IMR-90 (cell line): ENCODE data around the gene GAREM1. TPM values are rescaled to one million over a fixed set of nuclear protein-coding genes. Genes with fewer than 3 reads are reported as not detected.

Experiments
- ATAC-seq: fragments of 200-7000 bp; cut with Tn5 transposase; 2 replicates; pipeline ENCODE4 v1.9.1; 2020; ENCODE audit warnings: low read depth, mild to moderate bottlenecking, moderate library complexity
- BruUV-seq: library from RNA; stranded (reverse); fragments of 400-500 nt; replicated peaks from 2 replicates; lab custom pipeline; 2021; lab: Mats Ljungman, UMichigan
- CTCF ChIA-PET: fragments of 300-600 bp; formaldehyde crosslinking; extraction: SDS; loops from one replicate; lab custom pipeline; 2021; ENCODE audit warnings: antibody characterized with exemption; lab: Yijun Ruan, JAX
- POLR2A ChIA-PET: fragments of 300-600 bp; sonication (Branson Sonifier 250); formaldehyde crosslinking; loops from one replicate; lab custom pipeline; 2022; ENCODE audit warnings: antibody characterized with exemption; ENCODE audit not compliant: unreplicated experiment; lab: Charles Lee
- DNase-seq: peaks from one replicate; pipeline ENCODE4 v3.0.0; 2013
- H2AFZ ChIP-seq: replicated peaks from 2 replicates; pipeline ENCODE3; 2013; ENCODE audit warnings: low read length, mild to moderate bottlenecking; ENCODE audit not compliant: poor library complexity
- H2AK5ac ChIP-seq: 2 replicates; pipeline ENCODE4 v1.6.1; 2013; ENCODE audit warnings: low read depth, low read length, inconsistent platforms
- H2AK9ac ChIP-seq: replicated peaks from 2 replicates; pipeline ENCODE3; 2013; ENCODE audit warnings: mild to moderate bottlenecking, low read depth, low read length, moderate library complexity; ENCODE audit not compliant: poor library complexity
- H2BK120ac ChIP-seq: 2 replicates; pipeline ENCODE4 v1.6.1; 2013; ENCODE audit warnings: low read depth, low read length, inconsistent platforms
- H2BK15ac ChIP-seq: 3 replicates; pipeline ENCODE4 v1.6.1; 2013; ENCODE audit warnings: low read depth, low read length, inconsistent platforms
- H2BK20ac ChIP-seq: 2 replicates; pipeline ENCODE4 v1.6.1; 2013; ENCODE audit warnings: low read depth, mild to moderate bottlenecking, inconsistent platforms, low read length, moderate library complexity
- H2BK5ac ChIP-seq: 2 replicates; pipeline ENCODE4 v1.6.1; 2013; ENCODE audit warnings: mild to moderate bottlenecking, low read depth, low read length, inconsistent platforms; ENCODE audit not compliant: poor library complexity, severe bottlenecking
- H3K14ac ChIP-seq: replicated peaks from 2 replicates; pipeline ENCODE4 v1.6.1; 2013; ENCODE audit warnings: low read depth, low read length, inconsistent platforms
- H3K18ac ChIP-seq: 2 replicates; pipeline ENCODE4 v1.6.1; 2013; ENCODE audit warnings: low read depth, low read length, control low read depth
- H3K23ac ChIP-seq: 2 replicates; pipeline ENCODE4 v1.6.1; 2013; ENCODE audit warnings: low read depth, low read length, inconsistent platforms
- H3K27ac ChIP-seq: 2 replicates; pipeline ENCODE4 v1.5.1; 2013; ENCODE audit warnings: mild to moderate bottlenecking, control low read depth, low read length; ENCODE audit not compliant: insufficient read depth
- H3K27me3 ChIP-seq: 2 replicates; pipeline ENCODE4 v1.6.1; 2013; ENCODE audit warnings: low read length; ENCODE audit not compliant: control insufficient read depth, insufficient read depth
- H3K36me3 ChIP-seq: 2 replicates; pipeline ENCODE4 v1.6.1; 2013; ENCODE audit warnings: low read length, mixed read lengths; ENCODE audit not compliant: control insufficient read depth, insufficient read depth
- H3K4ac ChIP-seq: 2 replicates; pipeline ENCODE4 v1.6.1; 2013; ENCODE audit warnings: low read depth, low read length, inconsistent platforms
- H3K4me1 ChIP-seq: 2 replicates; pipeline ENCODE4 v1.6.1; 2013; ENCODE audit warnings: low read length, mixed read lengths; ENCODE audit not compliant: control insufficient read depth, insufficient read depth
- H3K4me2 ChIP-seq: 2 replicates; pipeline ENCODE4 v1.6.1; 2013; ENCODE audit warnings: low read depth, mild to moderate bottlenecking, control low read depth, low read length, moderate library complexity
- H3K4me3 ChIP-seq: 2 replicates; pipeline ENCODE4 v1.5.1; 2013; ENCODE audit warnings: low read depth, mild to moderate bottlenecking, control low read depth, low read length, moderate library complexity; ENCODE audit not compliant: insufficient read depth
- H3K56ac ChIP-seq: 2 replicates; pipeline ENCODE4 v1.6.1; 2013; ENCODE audit warnings: low read length, inconsistent platforms; ENCODE audit not compliant: insufficient read depth; ENCODE audit errors: extremely low read depth
- H3K79me1 ChIP-seq, 2 experiments: 2 replicates each; pipeline ENCODE4 v1.6.1; 2013; ENCODE audit warnings: low read length in 2 of 2, inconsistent platforms in 1 of 2, low read depth in 1 of 2
- H3K9ac ChIP-seq: 2 replicates; pipeline ENCODE4 v1.6.1; 2013; ENCODE audit warnings: low read depth, low read length, control low read depth
- H3K9me1 ChIP-seq: 2 replicates; pipeline ENCODE4 v1.6.1; 2013; ENCODE audit warnings: low read length, inconsistent platforms; ENCODE audit not compliant: insufficient read depth
- H3K9me3 ChIP-seq: 2 replicates; pipeline ENCODE4 v1.6.1; 2013; ENCODE audit warnings: low read length; ENCODE audit not compliant: control insufficient read depth, insufficient read depth
- H4K20me1 ChIP-seq: 2 replicates; pipeline ENCODE4 v1.6.1; 2013; ENCODE audit warnings: low read length, inconsistent platforms; ENCODE audit not compliant: insufficient read depth
- H4K5ac ChIP-seq: 2 replicates; pipeline ENCODE4 v1.6.1; 2013; ENCODE audit warnings: mild to moderate bottlenecking, low read depth, low read length, control low read depth
- H4K8ac ChIP-seq, 2 experiments: 2 replicates each; pipeline ENCODE4 v1.6.1; 2013; ENCODE audit warnings: low read depth in 2 of 2, low read length in 2 of 2, control low read depth in 1 of 2, inconsistent platforms in 1 of 2
- H4K91ac ChIP-seq: 2 replicates; pipeline ENCODE4 v1.6.1; 2013; ENCODE audit warnings: low read depth, low read length, inconsistent platforms; ENCODE audit not compliant: insufficient read depth
- BHLHE40 ChIP-seq: fragments of 150-350 bp; IDR thresholded peaks from 2 replicates; pipeline ENCODE4 v1.6.1; 2016; ENCODE audit warnings: mild to moderate bottlenecking, low read depth, low read length
- CEBPB ChIP-seq: IDR thresholded peaks from 2 replicates; pipeline ENCODE4 v1.6.1; 2012; ENCODE audit warnings: low read depth, low read length, improper control_type of control experiment
- CHD1 ChIP-seq: IDR thresholded peaks from 2 replicates; pipeline ENCODE4 v1.6.1; 2012; ENCODE audit warnings: low read depth, low read length, improper control_type of control experiment
- CTCF ChIP-seq: conservative IDR thresholded peaks from 2 replicates; pipeline ENCODE4 v1.5.1; 2012; ENCODE audit warnings: mild to moderate bottlenecking, low read depth, low read length, improper control_type of control experiment
- ELK1 ChIP-seq: fragments of 150-350 bp; IDR thresholded peaks from 2 replicates; pipeline ENCODE4 v1.6.1; 2016; ENCODE audit warnings: low read depth, mild to moderate bottlenecking, low read length, moderate library complexity, borderline replicate concordance
- FOS ChIP-seq: fragments of 150-350 bp; IDR thresholded peaks from 2 replicates; pipeline ENCODE4 v1.6.1; 2016; ENCODE audit warnings: low read depth, low read length
- MAFK ChIP-seq: IDR thresholded peaks from 2 replicates; pipeline ENCODE4 v1.6.1; 2012; ENCODE audit warnings: low read depth, low read length, improper control_type of control experiment
- MAZ ChIP-seq: IDR thresholded peaks from 2 replicates; pipeline ENCODE4 v1.6.1; 2012; ENCODE audit warnings: low read depth, mild to moderate bottlenecking, low read length, improper control_type of control experiment, moderate library complexity, borderline replicate concordance
- MXI1 ChIP-seq: IDR thresholded peaks from 2 replicates; pipeline ENCODE4 v1.6.1; 2012; ENCODE audit warnings: low read depth, mild to moderate bottlenecking, low read length, moderate library complexity, borderline replicate concordance
- NFE2L2 ChIP-seq: fragments of 150-350 bp; IDR thresholded peaks from 2 replicates; pipeline ENCODE4 v1.6.1; 2016; ENCODE audit warnings: low read depth, mild to moderate bottlenecking, low read length
- POLR2A ChIP-seq: IDR thresholded peaks from 2 replicates; pipeline ENCODE4 v1.6.1; 2012; ENCODE audit warnings: mild to moderate bottlenecking, low read depth, low read length
- RAD21 ChIP-seq: IDR thresholded peaks from 2 replicates; pipeline ENCODE4 v1.6.1; 2012; ENCODE audit warnings: low read length, improper control_type of control experiment
- RCOR1 ChIP-seq: IDR thresholded peaks from 2 replicates; pipeline ENCODE4 v1.6.1; 2012; ENCODE audit warnings: mild to moderate bottlenecking, low read length, improper control_type of control experiment; ENCODE audit not compliant: insufficient replicate concordance
- RFX5 ChIP-seq: IDR thresholded peaks from 2 replicates; pipeline ENCODE4 v1.8.0; 2012; ENCODE audit warnings: low read depth, mild to moderate bottlenecking, low read length, moderate library complexity
- SMC3 ChIP-seq: fragments of 150-350 bp; IDR thresholded peaks from 2 replicates; pipeline ENCODE4 v1.6.1; 2016; ENCODE audit warnings: low read depth, mild to moderate bottlenecking, antibody characterized with exemption, low read length, moderate library complexity
- USF2 ChIP-seq: fragments of 150-350 bp; IDR thresholded peaks from 2 replicates; pipeline ENCODE4 v1.6.1; 2017; ENCODE audit warnings: mild to moderate bottlenecking, antibody characterized with exemption, low read length, low read depth
- WGBS, 2 experiments: methylation state at CpG; one replicate each; pipeline versions ENCODE4 v1.1.5 to v1.1.7; 2013; ENCODE audit warnings: missing lambda C conversion rate in 2 of 2; ENCODE audit not compliant: insufficient read length in 1 of 2; ENCODE audit errors: extremely low coverage in 2 of 2; 5-methylcytosine and 5-hydroxymethylcytosine counted together
- dilution Hi-C: fragments of 300-500 bp; cut with HindIII; formaldehyde crosslinking; loops from one replicate; pipeline ENCODE4 v1.14.3; 2018; ENCODE audit warnings: low sequenced_read_pairs; ENCODE audit not compliant: unreplicated experiment
- in situ Hi-C: fragments of 300-500 bp; cut with MboI; formaldehyde crosslinking; loops from 3 replicates; pipeline ENCODE4 v1.14.3; 2019; ENCODE audit warnings: low sequenced_read_pairs, inconsistent platforms, mixed read lengths
- intact Hi-C: fragments of 100-400 bp; cut with micrococcal nuclease; formaldehyde crosslinking; loops from 2 replicates; pipeline ENCODE4 v1.10.0; 2022
- polyA plus RNA-seq, 3 experiments: library from polyadenylated mRNA; depleted of rRNA; stranded (reverse); fragments of >200 nt; gene quantifications; 2 replicates each; pipeline ENCODE4 v1.2.3, GENCODE V29; 2012; ENCODE audit warnings: low replicate concordance in 1 of 3
- total RNA-seq: library from RNA; depleted of rRNA; stranded (reverse); fragments of >200 nt; gene quantifications from 2 replicates; pipeline ENCODE4 v1.2.3, GENCODE V29; 2012

The GAREM1 gene
- total and polyA plus RNA-seq, 2 of the 4 experiments (the other 2 are of a cell fraction): 1.4 to 2.3 TPM

GRCh38 chr18:32302806-32303205, 167.9 kb downstream of the GAREM1 start:
- Histone ChIP-seq H2BK15ac (peak overlapping the region; percentile 83; the same call in 2 of the 3 replicates), H3K14ac (peak overlapping the region; percentile 25), H3K4me2 (no peak overlapping the region), H3K9ac (no peak overlapping the region), H2BK20ac (peak overlapping the region; percentile 5; the same call in 1 of the 2 replicates), H3K4ac (peak overlapping the region; percentile 45; the same call in 1 of the 2 replicates), H3K18ac (peak overlapping the region; percentile 2; the same call in 1 of the 2 replicates), H4K91ac (peak overlapping the region; percentile 51; the same call in 1 of the 2 replicates), H3K79me1 (no peaks in the 10 kb centered on the region), H2BK5ac (peak overlapping the region; percentile 11), H4K5ac (peak overlapping the region; percentile 34; the same call in 1 of the 2 replicates), H3K23ac (no peak overlapping the region), H3K27ac (peak overlapping the region; percentile 48; the same call in 1 of the 2 replicates), H3K9me3 (no peaks in the 10 kb centered on the region), H3K36me3 (no peaks in the 10 kb centered on the region), H4K20me1 (no peaks in the 10 kb centered on the region), H2AK9ac (peak overlapping the region; percentile 35), H2AK5ac (peak overlapping the region; percentile 74), H3K27me3 (no peaks in the 10 kb centered on the region), H2BK120ac (peak overlapping the region; percentile 37; the same call in 1 of the 2 replicates), H3K4me3 (no peak overlapping the region), H3K4me1 (peaks cover 8% of the 10 kb centered on the region), H2AFZ (peak overlapping the region; percentile 73), H4K8ac (peak overlapping the region in 1 of 2 experiments; percentile 44; a peak in 1 of 4 replicates), H3K56ac (no peak overlapping the region), H3K9me1 (peaks cover 4% of the 10 kb centered on the region; the same call in 1 of the 2 replicates)
- intact Hi-C loops (loop anchor here (5.0 kb wide), 1 partner anchor 79 kb away; no protein-coding TSS in a partner anchor), in situ Hi-C loops (no loop called here), dilution Hi-C loops (no loop called here)
- TF ChIP-seq RFX5 (no peak), RAD21 (no peak), CEBPB (no peak), FOS (no peak), CTCF (no peak), RCOR1 (no peak), ELK1 (no peak), MAFK (no peak), MAZ (no peak), USF2 (no peak), POLR2A (no peak), SMC3 (no peak), CHD1 (no peak), BHLHE40 (no peak), NFE2L2 (no peak), MXI1 (no peak)
- no TSS peak for BruUV-seq
- DNase-seq (no peak), ATAC-seq (no peak)
- POLR2A ChIA-PET: no interaction called here
- CTCF ChIA-PET: interaction anchor here (1.6 kb wide), 1 partner anchor 168 kb away, joined by 7 read pairs; the partner anchor contains the start of gene GAREM1
- WGBS, 2 experiments: 100% methylated on average over 2 of the region's 5 CpGs; no CpG with 5 or more reads in 1 of the 2 experiments
